ENCODE measurements around the gene TNNT2.

GRCh38 chr1:201345081-201345355, 32.5 kb downstream of the TNNT2 start:
- TF ChIP-seq CTCF (IDR thresholded peaks at IDR 0.05) (no peak), POLR2A (IDR thresholded peaks at IDR 0.05) (no peak)
